Stimulated activated CD8-positive, alpha-beta memory T cell treated with anti-CD3 and anti-CD28 coated beads, Interleukin-15, amount 100 ng/mL, for 24 hours (primary cell): ENCODE data around the gene NIP7.
"Not testable (repeated sequence)": the region's sequence is repeated elsewhere in the genome, so short reads cannot be mapped to it uniquely, and the experiment has no call there.

Experiments used
- DNase-seq: peaks from one replicate; pipeline ENCODE4 v3.0.0-alpha.2; 2020; ENCODE audit warnings: low read depth

The NIP7 gene

GRCh38 chr16:69339289-69340094, at the start of gene NIP7, which contains the start of gene COG8:
Gene NIP7, plus strand, starts transcription at chr16:69339772. Its CDS starts 58 bp downstream, at chr16:69339830.
Gene COG8, minus strand, starts transcription at chr16:69339564. Its CDS starts 12 bp downstream, at chr16:69339552.
- peak; percentile 77 for DNase-seq

DNA sequence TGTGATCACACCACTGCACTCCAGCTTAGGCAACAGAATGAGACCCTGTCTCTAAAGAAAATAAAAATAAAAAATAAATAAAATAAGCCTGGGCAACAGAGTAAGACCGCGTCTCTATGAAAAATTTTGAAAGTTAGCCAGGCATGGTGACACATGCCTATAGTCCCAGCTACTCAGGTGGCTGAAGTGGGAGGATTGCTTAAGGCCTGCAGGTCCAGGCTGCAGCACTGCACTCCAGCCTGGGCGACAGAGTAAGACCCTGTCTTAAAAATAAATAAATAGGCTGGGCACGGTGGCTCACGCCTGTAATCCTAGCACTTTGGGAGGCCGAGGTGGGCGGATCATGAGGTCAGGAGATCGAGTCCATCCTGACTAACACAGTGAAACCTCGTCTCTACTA, 47.9 kb upstream of the NIP7 start:
- DNase-seq = not testable (repeated sequence)

DNA sequence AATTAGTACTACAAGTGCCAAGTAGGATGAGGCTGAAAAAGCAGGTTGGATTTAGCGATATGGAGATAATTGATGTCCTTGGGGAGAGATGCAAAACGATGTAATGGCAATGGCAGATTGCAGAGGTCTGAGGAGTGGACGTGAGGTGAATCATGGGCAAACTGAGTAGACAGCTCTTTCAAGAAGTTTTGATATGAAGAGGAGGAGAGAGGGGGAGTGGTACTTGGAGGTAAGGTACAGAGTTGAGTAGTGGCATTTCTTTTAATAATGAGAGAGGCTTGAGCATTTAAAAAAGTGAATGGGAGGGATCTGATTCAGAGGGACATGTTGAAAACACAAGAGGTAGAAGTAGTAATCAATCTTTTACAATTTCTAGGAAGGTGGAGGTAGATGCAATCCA, 46.2 kb upstream of the NIP7 start:
- DNase-seq = no peak

DNA sequence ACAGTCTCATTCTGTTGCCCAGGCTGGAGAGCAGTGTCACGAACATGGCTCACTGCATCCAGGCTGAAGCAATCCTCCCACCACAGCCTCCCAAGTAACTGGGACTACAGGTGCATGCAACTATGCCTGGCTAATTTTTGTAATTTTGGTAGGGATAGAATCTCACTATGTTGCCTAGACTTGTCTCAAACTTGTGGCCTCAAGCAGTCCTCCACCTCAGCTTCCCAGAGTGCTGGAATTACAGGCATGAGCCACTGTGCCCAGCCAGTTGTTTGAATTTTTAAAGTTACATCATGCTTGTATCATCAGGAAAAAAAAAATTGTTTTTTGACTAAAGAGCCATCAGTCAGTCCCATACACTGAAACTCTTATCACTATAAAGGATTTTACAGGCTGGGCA, 45.5 kb upstream of the NIP7 start:
- no peak for DNase-seq

DNA sequence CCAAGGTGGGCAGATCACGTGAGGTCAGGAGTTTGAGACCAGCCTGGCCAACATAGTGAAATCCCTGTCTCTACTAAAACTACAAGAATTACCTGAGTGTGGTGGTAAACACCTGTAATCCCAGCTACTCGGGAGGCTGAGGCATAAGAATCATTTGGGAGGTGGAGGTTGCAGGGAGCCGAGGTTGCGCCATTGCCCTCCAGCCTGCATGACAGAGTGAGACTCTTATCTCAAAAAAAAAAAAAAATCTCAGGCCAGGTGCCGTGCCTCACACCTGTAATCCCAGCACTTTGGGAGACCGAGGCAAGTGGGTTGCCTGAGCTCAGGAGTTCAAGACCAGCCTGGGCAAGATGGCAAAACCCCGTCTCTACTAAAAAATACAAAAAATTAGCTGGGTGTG, 42.8 kb upstream of the NIP7 start:
- DNase-seq = not testable (repeated sequence)

DNA sequence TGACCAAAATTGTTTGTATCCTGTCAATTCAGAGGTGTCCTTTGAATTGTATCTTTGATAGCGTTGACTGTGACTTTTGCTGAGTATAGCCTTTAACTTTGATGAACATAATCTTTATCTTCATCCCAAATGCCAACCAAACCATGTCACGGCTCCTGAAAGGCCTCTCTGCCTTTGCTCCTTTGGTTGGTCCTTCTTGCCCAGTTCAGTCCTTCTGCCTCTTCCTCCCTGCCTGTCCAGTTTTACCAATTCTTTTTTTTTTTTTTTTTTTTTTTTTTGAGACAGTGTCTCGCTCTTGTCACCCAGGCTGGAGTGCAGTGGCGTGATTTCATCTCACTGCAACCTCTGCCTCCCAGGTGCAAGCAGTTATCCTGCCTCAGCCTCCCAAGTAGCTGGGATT, 41.3 kb upstream of the NIP7 start:
- DNase-seq = no peak

GRCh38 chr16:69301187-69301586, 38.4 kb upstream of the NIP7 start:
- DNase-seq = no peak

- no peak for DNase-seq
Measured at GRCh38 chr16:69301861-69302260, 37.7 kb upstream of the NIP7 start.

DNA sequence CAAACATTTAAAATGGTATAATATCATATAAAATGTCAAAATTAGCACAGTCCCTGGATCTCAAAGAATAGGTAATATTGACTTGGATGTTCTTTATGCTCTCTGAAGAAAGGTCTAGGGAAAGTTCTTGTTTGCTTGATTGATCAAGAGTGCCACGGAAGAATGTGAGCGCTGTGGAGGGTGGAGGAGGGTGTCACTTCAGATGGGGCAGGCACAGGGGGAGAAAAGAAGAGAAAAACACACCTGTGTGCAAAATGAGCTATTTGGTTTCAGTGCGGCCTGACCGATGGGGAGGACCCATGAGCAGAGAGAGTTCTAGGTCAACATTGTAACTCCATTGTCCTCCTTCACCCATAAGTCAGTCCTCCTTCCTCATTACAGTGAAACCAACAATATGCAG, 37.3 kb upstream of the NIP7 start:
- DNase-seq = no peak

DNA sequence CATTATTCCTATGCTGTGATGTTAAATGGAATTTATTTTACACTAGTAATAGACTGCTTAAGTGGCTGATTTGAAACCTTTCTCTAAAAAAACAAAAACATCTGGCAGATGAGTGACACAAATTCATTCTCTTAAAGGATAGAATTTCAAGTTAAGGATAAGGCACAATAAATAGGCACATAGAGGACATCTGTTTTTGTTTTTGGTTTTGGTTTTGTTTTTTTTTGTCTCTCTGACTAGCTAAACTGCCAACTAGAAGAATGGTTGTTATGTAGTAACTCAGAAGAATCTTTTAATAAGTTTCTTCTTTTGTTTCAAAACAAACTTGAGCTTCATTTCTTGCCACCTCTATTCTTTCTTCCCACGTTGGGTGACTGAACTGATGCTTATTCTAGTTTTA, 33.5 kb upstream of the NIP7 start:
- DNase-seq = no peak

- DNase-seq = no peak
Measured at GRCh38 chr16:69307091-69307490, 32.5 kb upstream of the NIP7 start.

GRCh38 chr16:69307856-69308255, 31.7 kb upstream of the NIP7 start:
- no peak for DNase-seq

DNA sequence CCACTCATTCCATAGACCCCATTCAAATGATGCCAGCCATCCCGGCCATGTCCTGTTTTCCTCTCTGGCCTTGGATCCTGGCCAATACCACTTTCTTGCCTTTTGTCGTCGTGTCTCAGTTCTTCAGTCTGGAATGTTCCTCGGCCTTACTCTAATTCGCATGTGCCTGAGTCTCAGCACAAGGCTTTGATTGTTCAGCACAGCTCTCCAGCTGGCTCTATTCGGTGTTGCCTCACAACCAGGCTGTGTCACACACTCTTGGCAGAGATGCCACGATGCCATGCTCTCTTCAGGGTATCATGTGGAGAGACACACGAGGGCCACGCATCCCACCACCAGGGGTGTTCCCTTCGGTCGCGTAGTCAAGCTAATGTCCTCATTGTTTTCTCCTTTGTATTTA, 30.3 kb upstream of the NIP7 start:
- DNase-seq = no peak

- DNase-seq = peak; percentile 99
Measured at GRCh38 chr16:69310653-69311532, 28.7 kb upstream of the NIP7 start, which contains the start of gene VPS4A. Gene VPS4A, plus strand, starts transcription at chr16:69311350. Its CDS starts 162 bp downstream, at chr16:69311512.

DNA sequence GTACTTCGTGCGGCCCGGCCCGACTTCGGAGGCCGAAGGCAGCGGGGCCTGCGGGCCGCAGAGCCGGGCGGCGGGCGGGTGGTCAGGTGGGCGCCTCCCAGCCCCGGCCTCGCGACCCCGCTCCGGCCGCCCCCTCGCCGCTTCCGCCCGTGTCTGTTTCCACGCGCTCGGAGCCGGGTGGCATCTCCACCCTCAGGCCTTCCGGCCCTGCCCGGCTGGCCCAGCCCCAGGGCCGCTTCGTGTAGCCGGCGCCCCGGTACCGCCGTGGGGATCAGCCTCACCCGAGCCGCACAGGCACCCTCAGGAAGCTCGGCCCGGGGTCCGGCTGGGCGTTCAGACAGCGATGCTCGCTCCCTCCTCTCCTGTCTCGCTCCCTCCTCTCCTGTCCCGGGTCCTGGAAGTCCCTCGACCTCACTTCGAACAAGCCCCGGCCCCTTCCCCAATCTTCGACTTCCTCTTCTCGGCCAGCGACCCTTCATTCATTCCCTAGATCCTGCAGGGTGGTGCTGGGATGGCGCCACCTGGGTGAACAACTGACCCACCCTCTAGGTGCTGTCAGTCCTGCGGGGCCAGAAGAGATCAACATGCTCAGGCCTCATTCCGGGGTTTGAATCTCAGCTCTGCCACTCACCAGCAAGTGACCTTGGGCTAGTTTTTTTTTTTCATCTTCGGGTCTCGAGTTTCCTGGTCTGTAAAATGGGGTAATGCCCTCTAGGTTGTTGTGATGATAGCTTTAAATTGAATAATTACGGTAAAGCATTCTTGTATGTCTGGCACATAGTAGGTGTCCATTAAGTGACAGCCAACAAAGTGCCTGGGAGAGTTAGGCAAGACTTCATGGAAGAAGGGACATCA, 27.8 kb upstream of the NIP7 start:
- no peak for DNase-seq

- no peak for DNase-seq
Measured at GRCh38 chr16:69313469-69313868, 26.1 kb upstream of the NIP7 start.

DNA sequence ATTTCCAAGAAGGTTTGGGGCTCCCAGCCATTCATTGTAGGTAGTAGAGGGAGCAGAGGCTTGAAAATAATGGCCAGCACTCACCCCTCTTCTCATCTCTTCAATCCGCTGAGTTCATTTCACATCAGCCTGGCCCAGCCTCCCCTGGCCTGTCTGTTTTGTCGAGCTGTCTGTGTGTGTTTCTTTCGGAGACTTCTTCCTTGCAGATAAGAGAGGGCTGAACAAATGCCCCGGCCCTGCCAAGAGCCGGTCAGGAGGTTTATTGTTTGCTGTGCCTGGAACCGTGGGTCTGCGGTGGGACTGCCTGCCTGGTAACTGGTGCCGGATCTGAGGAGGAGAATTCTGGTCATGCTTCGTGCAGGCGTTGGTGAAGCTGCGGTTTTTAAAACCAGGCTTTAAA, 25.0 kb upstream of the NIP7 start:
- no peak for DNase-seq

GRCh38 chr16:69315486-69316311, 23.9 kb upstream of the NIP7 start:
- no peak for DNase-seq

DNA sequence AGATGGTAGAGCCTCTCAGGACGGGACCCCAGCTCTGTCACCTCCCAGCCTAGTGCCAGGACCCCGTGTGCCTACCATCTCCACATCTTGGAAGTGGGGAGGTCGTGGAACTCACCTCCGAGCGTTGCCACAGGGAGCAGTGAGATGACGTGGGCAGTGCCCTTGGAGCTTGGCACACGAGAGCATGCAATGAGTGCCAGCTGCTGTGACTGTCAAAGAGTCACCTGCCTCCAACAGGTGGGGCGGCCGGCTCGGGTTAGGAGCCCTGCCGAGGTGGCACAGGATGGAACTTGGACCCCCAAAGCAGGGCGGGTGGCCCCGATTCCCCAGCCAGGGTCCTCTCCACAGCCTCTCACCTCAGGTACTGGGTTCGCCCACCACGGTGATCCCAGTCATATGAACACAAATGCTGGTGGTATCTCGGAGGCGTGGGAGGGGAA, 23.0 kb upstream of the NIP7 start:
- no peak for DNase-seq

DNA sequence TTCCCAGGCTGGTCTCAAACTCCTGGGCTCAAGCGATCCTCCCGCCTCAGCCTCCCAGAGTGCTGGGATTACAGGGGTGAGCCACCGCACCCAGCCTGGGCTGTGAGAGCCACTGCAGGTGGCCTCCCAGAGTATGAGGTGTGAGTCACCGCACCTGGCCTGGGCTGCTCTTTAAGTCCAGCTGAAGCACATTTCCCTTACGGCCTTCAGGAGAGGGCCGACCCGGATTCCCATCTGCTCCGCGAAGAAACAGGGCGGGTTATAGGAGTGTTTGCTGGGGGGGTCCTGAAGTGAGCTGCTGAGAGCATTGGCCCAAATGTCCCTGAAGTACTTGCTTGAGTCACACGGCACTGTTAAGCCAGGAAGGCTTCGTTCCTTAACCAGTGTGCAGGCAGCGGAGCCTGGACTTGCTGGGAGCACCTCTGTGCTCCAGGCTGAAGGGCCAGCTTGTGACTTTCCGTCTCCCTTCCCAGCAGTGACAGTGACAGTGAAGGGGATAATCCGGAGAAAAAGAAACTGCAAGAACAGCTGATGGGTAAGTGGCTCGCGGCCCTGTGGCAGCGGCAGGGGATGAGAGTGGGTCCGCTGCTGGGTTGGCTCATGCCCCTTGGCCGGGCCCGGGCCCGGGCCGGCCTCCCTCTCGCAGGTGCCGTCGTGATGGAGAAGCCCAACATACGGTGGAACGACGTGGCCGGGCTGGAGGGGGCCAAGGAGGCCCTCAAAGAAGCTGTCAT, 21.2 kb upstream of the NIP7 start:
- DNase-seq = no peak
